KMS-11 (cell line): ENCODE results near the gene AKAP10.
"Not testable (repeated sequence)": the region's sequence is repeated elsewhere in the genome, so short reads cannot be mapped to it uniquely, and the experiment has no call there.

Experiments
- H2AFZ ChIP-seq: fragments of 200-600 bp; sonication (generic); 2 replicates; pipeline ENCODE4 v1.6.1; 2016; ENCODE audit warnings: antibody characterized with exemption, mixed run types, low read depth
- H3K27ac ChIP-seq: fragments of 200-600 bp; sonication (generic); 2 replicates; pipeline ENCODE4 v1.6.1; 2016; ENCODE audit warnings: mild to moderate bottlenecking, mixed run types
- H3K27me3 ChIP-seq: fragments of 200-600 bp; sonication (generic); 2 replicates; pipeline ENCODE4 v1.6.1; 2017; ENCODE audit warnings: mild to moderate bottlenecking, low read depth, mixed run types, moderate library complexity; ENCODE audit not compliant: insufficient read depth
- H3K36me3 ChIP-seq: fragments of 200-600 bp; sonication (generic); 2 replicates; pipeline ENCODE4 v1.6.1; 2017; ENCODE audit warnings: mild to moderate bottlenecking, mixed run types; ENCODE audit not compliant: insufficient read depth
- H3K4me1 ChIP-seq: fragments of 200-600 bp; sonication (generic); 2 replicates; pipeline ENCODE4 v1.6.1; 2016; ENCODE audit warnings: mild to moderate bottlenecking, low read depth, mixed run types; ENCODE audit not compliant: poor library complexity, severe bottlenecking
- H3K4me2 ChIP-seq: fragments of 200-600 bp; sonication (generic); 2 replicates; pipeline ENCODE4 v1.7.0; 2016; ENCODE audit warnings: mild to moderate bottlenecking, mixed run types
- H3K4me3 ChIP-seq: fragments of 200-600 bp; sonication (generic); IDR thresholded peaks from 2 replicates; pipeline ENCODE4 v1.6.1; 2017; ENCODE audit warnings: low read depth, low read length, mixed read lengths; ENCODE audit not compliant: insufficient read depth
- H3K79me2 ChIP-seq: fragments of 200-600 bp; sonication (generic); 2 replicates; pipeline ENCODE4 v1.6.1; 2016; ENCODE audit warnings: low read depth, mixed run types; ENCODE audit not compliant: insufficient read depth
- H3K9ac ChIP-seq: fragments of 200-600 bp; sonication (generic); 2 replicates; pipeline ENCODE4 v1.6.1; 2016; ENCODE audit warnings: mild to moderate bottlenecking, mixed run types
- H4K20me1 ChIP-seq: fragments of 200-600 bp; sonication (generic); 2 replicates; pipeline ENCODE4 v1.6.1; 2016; ENCODE audit warnings: mild to moderate bottlenecking, mixed run types; ENCODE audit not compliant: insufficient read depth
- TF ChIP-seq, protein P1 (sequence below): fragments of 200-600 bp; sonication (generic); conservative IDR thresholded peaks from 2 replicates; pipeline ENCODE4 v1.6.1; 2017; ENCODE audit warnings: low read depth, mild to moderate bottlenecking, antibody characterized with exemption, low read length, moderate library complexity, mixed read lengths

AKAP10 gene

DNA sequence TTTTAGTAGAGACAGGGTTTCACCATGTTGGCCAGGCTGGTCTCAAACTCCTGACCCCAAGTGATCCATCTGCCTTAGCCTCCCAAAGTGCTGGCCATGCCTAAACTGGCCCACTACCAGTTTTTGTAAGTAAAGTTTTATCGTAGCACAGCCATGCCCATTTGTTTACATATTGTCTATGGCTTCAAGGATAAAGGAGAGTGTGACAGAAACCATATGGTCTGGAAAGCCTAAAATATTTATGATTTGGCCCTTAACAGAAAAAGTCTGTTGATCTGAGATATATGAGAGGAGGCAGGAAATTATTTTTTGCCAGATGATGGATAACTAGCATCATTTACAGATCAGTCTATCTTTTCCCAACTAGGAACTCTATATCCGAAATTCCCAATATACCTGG lies 4.5 kb downstream of the AKAP10 start:
- no peak overlapping the region for H3K9ac ChIP-seq
- H2AFZ ChIP-seq, result no peak overlapping the region
- no peak overlapping the region for H3K4me3 ChIP-seq
- no peak overlapping the region for H3K4me2 ChIP-seq
- no peaks in the 10 kb centered on the region for H4K20me1 ChIP-seq
- peaks cover 10% of the 10 kb centered on the region for H3K4me1 ChIP-seq
- no peaks in the 10 kb centered on the region for H3K27me3 ChIP-seq
- peaks cover 45% of the 10 kb centered on the region; the same call in 1 of the 2 replicates for H3K79me2 ChIP-seq
- TF ChIP-seq, protein P1, sequence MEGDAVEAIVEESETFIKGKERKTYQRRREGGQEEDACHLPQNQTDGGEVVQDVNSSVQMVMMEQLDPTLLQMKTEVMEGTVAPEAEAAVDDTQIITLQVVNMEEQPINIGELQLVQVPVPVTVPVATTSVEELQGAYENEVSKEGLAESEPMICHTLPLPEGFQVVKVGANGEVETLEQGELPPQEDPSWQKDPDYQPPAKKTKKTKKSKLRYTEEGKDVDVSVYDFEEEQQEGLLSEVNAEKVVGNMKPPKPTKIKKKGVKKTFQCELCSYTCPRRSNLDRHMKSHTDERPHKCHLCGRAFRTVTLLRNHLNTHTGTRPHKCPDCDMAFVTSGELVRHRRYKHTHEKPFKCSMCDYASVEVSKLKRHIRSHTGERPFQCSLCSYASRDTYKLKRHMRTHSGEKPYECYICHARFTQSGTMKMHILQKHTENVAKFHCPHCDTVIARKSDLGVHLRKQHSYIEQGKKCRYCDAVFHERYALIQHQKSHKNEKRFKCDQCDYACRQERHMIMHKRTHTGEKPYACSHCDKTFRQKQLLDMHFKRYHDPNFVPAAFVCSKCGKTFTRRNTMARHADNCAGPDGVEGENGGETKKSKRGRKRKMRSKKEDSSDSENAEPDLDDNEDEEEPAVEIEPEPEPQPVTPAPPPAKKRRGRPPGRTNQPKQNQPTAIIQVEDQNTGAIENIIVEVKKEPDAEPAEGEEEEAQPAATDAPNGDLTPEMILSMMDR, result no peak
- no peaks in the 10 kb centered on the region for H3K36me3 ChIP-seq
- no peak overlapping the region for H3K27ac ChIP-seq

GRCh38 chr17:19962954-19963353 lies 14.7 kb downstream of the AKAP10 start:
- not testable (repeated sequence) for H3K27me3 ChIP-seq, H4K20me1 ChIP-seq, H3K79me2 ChIP-seq, H3K27ac ChIP-seq, H3K4me2 ChIP-seq, H3K4me1 ChIP-seq, H3K36me3 ChIP-seq, H2AFZ ChIP-seq, H3K4me3 ChIP-seq, H3K9ac ChIP-seq

DNA sequence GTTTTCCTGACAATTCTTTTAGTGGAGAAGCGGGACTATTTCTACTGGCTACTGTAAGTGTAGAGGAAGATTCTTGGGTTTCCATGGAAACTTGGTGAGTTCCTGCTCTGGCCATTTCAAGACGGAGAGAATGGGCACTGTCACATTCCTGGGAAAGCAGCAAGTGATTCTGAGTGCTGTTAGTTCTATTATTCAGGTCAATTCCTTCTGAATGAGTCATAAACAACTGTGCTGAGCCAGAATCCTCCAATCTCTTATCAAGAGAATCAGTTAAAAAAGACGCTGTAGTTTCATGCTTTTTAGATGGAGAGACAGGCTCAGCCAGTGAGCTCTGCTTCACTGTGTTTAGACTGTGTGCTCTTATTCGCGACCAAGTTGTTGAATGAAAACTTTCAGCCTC lies 19.6 kb downstream of the AKAP10 start:
- H3K27me3 ChIP-seq, result no peaks in the 10 kb centered on the region
- peaks cover 20% of the 10 kb centered on the region; the same call in 1 of the 2 replicates for H3K79me2 ChIP-seq
- no peaks in the 10 kb centered on the region for H4K20me1 ChIP-seq
- H2AFZ ChIP-seq, result no peak overlapping the region
- H3K4me3 ChIP-seq, result no peak overlapping the region
- TF ChIP-seq, protein P1, result no peak
- no peak overlapping the region for H3K9ac ChIP-seq
- H3K4me1 ChIP-seq, result peaks cover 3% of the 10 kb centered on the region
- no peaks in the 10 kb centered on the region for H3K36me3 ChIP-seq
- H3K27ac ChIP-seq, result no peak overlapping the region
- no peak overlapping the region for H3K4me2 ChIP-seq

DNA sequence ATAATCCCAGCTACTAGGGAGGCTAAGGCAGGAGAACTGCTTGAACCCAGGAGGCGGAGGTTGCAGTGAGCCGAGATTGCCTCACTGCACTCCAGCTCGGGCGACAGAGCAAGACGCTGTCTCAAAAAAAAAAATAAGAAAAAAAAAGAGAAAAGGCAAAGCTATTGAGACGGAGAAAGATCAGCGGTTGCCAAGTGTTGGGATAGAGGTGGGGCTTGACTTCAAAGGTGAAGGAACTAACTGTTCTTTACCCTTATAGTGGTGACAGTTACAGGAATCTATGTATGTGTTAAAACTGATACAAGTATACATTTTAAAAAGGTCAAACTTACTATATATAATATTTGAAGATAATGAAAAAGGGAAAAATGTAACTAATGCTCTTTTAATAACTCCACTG lies 22.5 kb downstream of the AKAP10 start:
- Histone ChIP-seq H3K4me2 (no peak overlapping the region), H3K4me3 (no peak overlapping the region), H3K27me3 (no peaks in the 10 kb centered on the region), H3K79me2 (peaks cover 21% of the 10 kb centered on the region; the same call in 1 of the 2 replicates), H3K4me1 (peaks cover 3% of the 10 kb centered on the region), H2AFZ (no peak overlapping the region), H3K36me3 (no peaks in the 10 kb centered on the region), H4K20me1 (no peaks in the 10 kb centered on the region), H3K27ac (no peak overlapping the region), H3K9ac (no peak overlapping the region)
- TF ChIP-seq, protein P1, result no peak

GRCh38 chr17:19951411-19951810 lies 26.2 kb downstream of the AKAP10 start:
- H3K4me3 ChIP-seq, H3K9ac ChIP-seq, H4K20me1 ChIP-seq, H3K27ac ChIP-seq, H3K36me3 ChIP-seq, H3K4me2 ChIP-seq, H3K27me3 ChIP-seq, H3K4me1 ChIP-seq, H2AFZ ChIP-seq: not testable (repeated sequence)
- H3K79me2 ChIP-seq, result peaks cover 21% of the 10 kb centered on the region; the same call in 1 of the 2 replicates

- H3K4me2 ChIP-seq, H3K27me3 ChIP-seq, H2AFZ ChIP-seq, H4K20me1 ChIP-seq, H3K27ac ChIP-seq, H3K9ac ChIP-seq, H3K36me3 ChIP-seq, H3K4me3 ChIP-seq, H3K4me1 ChIP-seq: not testable (repeated sequence)
- peaks cover 15% of the 10 kb centered on the region; the same call in 1 of the 2 replicates for H3K79me2 ChIP-seq
These were observed 26.9 kb downstream of the AKAP10 start for GRCh38 chr17:19950624-19951195.
